GM19452 (cell line): ENCODE data around the gene TNIK.
A peak's percentile ranks its signal among the peaks of the same experiment; 100 is the strongest.
"Not testable (repeated sequence)": the region's sequence is repeated elsewhere in the genome, so short reads cannot be mapped to it uniquely, and the experiment has no call there.

ENCODE experiments used
- ATAC-seq: cut with Tn5 transposase; IDR thresholded peaks from one replicate; pipeline ENCODE4 v1.9.1; 2021; ENCODE audit not compliant: unreplicated experiment

Gene TNIK

GRCh38 chr3:171260899-171261298 lies 199.3 kb downstream of the TNIK start:
- ATAC-seq: no peak

GRCh38 chr3:171260466-171260865 lies 199.7 kb downstream of the TNIK start:
- no peak for ATAC-seq

GRCh38 chr3:171258316-171258715 lies 201.9 kb downstream of the TNIK start:
- ATAC-seq: no peak

- peak; percentile 60 for ATAC-seq
These were observed 202.7 kb downstream of the TNIK start for GRCh38 chr3:171257251-171258203.

GRCh38 chr3:171256445-171257250 lies 203.6 kb downstream of the TNIK start:
- no peak for ATAC-seq

- peak; percentile 55 for ATAC-seq
These were observed 204.9 kb downstream of the TNIK start for GRCh38 chr3:171255236-171255806.

- ATAC-seq: no peak
These were observed 205.9 kb downstream of the TNIK start for GRCh38 chr3:171254315-171254714.

- no peak for ATAC-seq
These were observed 208.4 kb downstream of the TNIK start for GRCh38 chr3:171251835-171252234.

- no peak for ATAC-seq
These were observed 209.8 kb downstream of the TNIK start for GRCh38 chr3:171250444-171250843.

- ATAC-seq: peak; percentile 20
These were observed 211.0 kb downstream of the TNIK start for GRCh38 chr3:171249245-171249644.

GRCh38 chr3:171248426-171249111 lies 211.6 kb downstream of the TNIK start:
- peak; percentile 79 for ATAC-seq

GRCh38 chr3:171245796-171246765 lies 214.1 kb downstream of the TNIK start:
- no peak for ATAC-seq

GRCh38 chr3:171242951-171243350 lies 217.3 kb downstream of the TNIK start:
- no peak for ATAC-seq

GRCh38 chr3:171242170-171242569 lies 218.0 kb downstream of the TNIK start:
- ATAC-seq: no peak

GRCh38 chr3:171241655-171242054 lies 218.6 kb downstream of the TNIK start:
- not testable (repeated sequence) for ATAC-seq

GRCh38 chr3:171240504-171240835 lies 219.7 kb downstream of the TNIK start:
- no peak for ATAC-seq

- no peak for ATAC-seq
These were observed 220.3 kb downstream of the TNIK start for GRCh38 chr3:171239757-171240503.

- ATAC-seq: no peak
These were observed 223.2 kb downstream of the TNIK start for GRCh38 chr3:171237009-171237385.
